IPS-15b (cell line): ENCODE measurements around the gene MUS81.
"Not testable (repeated sequence)": the region's sequence is repeated elsewhere in the genome, so short reads cannot be mapped to it uniquely, and the experiment has no call there.

Experiments used
- H3K27me3 ChIP-seq: one replicate; pipeline ENCODE4 v1.6.1; 2013; ENCODE audit warnings: low read length; ENCODE audit not compliant: control insufficient read depth, insufficient read depth
- H3K36me3 ChIP-seq: one replicate; pipeline ENCODE4 v1.6.1; 2013; ENCODE audit warnings: low read length; ENCODE audit not compliant: control insufficient read depth, insufficient read depth
- H3K4me1 ChIP-seq: one replicate; pipeline ENCODE4 v1.6.1; 2013; ENCODE audit warnings: mild to moderate bottlenecking, low read length; ENCODE audit not compliant: control insufficient read depth, insufficient read depth
- H3K4me3 ChIP-seq: one replicate; pipeline ENCODE4 v1.5.1; 2013; ENCODE audit warnings: low read depth, low read length
- H3K9ac ChIP-seq: one replicate; pipeline ENCODE4 v1.6.1; 2013; ENCODE audit warnings: low read depth, mild to moderate bottlenecking, low read length
- H3K9me3 ChIP-seq: one replicate; pipeline ENCODE4 v1.6.1; 2013; ENCODE audit warnings: mild to moderate bottlenecking, low read length; ENCODE audit not compliant: control insufficient read depth, insufficient read depth

The MUS81 gene

DNA sequence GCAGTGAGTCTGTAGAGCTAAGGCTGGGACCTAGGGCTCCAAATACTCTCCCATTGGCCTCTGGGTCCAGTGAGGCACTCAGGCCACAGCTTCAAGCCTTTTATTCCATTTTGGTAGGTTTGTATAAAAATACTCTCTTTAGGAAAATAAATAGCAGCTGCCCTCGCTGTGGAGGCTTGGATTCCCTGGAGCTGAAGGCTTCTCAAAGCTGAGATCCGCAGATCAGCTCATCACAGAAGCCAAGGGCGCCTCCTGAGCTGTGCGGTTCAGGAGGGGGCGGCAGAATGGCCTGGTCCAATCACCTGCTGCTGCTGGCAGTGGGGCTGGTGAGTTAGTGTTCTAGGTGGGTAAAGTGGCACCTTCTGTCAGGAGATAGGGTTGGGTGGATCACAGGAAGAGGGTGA, 31.9 kb downstream of the MUS81 start:
- not testable (repeated sequence) for H3K9ac ChIP-seq, H3K9me3 ChIP-seq, H3K4me1 ChIP-seq, H3K36me3 ChIP-seq
- Histone ChIP-seq H3K4me3 (peak overlapping the region; percentile 75), H3K27me3 (peaks cover 25% of the 10 kb centered on the region)

DNA sequence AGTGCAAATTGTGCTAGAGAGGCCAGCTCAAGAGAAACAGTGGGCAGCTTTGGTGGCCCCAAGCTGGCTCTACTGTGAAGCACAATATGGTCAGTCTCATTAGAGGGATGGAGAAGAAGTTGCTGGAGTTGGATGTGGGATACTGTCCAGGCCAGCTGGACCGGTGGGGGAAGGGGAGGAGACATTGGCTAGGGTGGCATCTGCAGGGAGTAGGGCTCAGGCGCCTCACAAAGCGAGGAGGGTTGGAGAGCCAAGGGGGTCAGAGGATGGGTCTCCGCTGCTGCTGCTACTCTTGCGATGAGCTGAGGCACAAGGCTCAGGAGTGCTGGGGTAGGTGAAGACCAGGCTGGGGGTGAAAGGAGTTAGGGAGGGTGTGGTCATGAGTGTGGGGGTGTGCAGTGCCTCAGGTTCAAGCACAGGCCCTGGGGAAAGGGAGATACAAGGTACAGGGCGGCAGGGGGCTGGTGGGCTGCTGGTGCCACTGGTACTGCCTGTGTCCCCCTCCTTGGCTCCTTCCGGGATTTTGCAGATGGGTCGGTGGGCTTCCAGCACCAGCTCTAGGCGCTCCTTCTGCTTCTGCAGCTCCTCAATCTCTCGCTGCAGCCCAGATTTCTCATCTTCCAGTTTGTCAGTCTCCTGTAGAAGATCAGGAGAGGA, 32.6 kb downstream of the MUS81 start:
- no peak overlapping the region for H3K4me3 ChIP-seq
- H3K9ac ChIP-seq, result no peak overlapping the region
- H3K36me3 ChIP-seq, result no peaks in the 10 kb centered on the region
- H3K27me3 ChIP-seq, result peaks cover 25% of the 10 kb centered on the region
- no peaks in the 10 kb centered on the region for H3K9me3 ChIP-seq
- peaks cover 10% of the 10 kb centered on the region for H3K4me1 ChIP-seq

DNA sequence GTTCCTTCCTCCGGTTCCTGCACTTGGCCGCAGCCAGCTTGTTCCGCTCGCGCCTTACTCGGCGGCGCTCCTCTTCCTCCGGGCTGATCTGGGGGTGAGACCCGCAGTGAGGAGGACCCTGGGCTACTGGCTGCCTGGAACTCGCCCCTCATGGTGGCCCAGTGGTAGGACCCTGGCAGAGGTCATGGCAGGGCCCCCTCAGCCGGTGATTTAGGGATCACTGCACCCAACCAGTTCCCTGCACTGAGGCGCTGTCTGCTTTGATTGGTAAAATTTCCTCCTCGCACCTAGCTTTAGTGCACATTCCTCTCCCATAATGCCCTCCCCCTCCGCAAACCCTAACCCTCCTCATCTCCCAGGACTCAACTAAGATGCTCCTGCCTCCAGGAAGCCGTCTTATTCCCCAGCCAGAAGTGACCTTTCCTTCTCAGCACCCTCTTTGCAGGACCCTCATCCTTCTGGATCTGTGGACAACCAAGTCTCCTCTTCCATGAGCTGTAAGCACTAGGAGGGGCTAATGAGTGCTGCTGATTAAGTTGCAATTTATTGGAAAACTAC, 33.9 kb downstream of the MUS81 start:
- Histone ChIP-seq H3K36me3 (no peaks in the 10 kb centered on the region), H3K27me3 (peaks cover 35% of the 10 kb centered on the region), H3K9me3 (no peaks in the 10 kb centered on the region), H3K4me1 (peaks cover 8% of the 10 kb centered on the region), H3K4me3 (no peak overlapping the region), H3K9ac (no peak overlapping the region)

DNA sequence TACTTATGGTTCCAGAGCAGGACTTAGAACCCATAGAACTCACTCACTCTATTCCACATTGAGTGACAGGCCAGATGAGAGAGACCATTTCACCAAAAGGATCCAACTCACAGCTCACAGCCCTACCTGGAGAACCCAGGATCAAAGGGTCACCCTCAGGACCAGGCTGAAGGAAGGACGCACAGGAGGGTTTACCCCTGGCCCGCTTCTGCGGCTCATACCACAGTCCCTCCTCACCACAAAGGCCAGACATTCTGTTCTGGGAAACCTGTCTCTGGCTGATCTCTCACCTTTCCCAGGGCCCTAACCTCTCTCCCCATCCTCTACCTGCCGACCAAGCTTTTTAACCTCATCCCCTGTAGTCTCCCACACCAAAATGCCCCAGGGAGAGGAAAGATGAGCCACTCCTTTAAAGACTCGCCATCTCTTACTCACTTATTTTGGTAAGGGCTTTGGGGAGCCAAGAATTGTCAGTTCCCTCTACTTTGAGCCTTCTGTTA, 35.3 kb downstream of the MUS81 start:
- H3K9ac ChIP-seq, result no peak overlapping the region
- peaks cover 30% of the 10 kb centered on the region for H3K27me3 ChIP-seq
- H3K4me3 ChIP-seq, result no peak overlapping the region
- no peaks in the 10 kb centered on the region for H3K9me3 ChIP-seq
- no peaks in the 10 kb centered on the region for H3K36me3 ChIP-seq
- H3K4me1 ChIP-seq, result peaks cover 3% of the 10 kb centered on the region

DNA sequence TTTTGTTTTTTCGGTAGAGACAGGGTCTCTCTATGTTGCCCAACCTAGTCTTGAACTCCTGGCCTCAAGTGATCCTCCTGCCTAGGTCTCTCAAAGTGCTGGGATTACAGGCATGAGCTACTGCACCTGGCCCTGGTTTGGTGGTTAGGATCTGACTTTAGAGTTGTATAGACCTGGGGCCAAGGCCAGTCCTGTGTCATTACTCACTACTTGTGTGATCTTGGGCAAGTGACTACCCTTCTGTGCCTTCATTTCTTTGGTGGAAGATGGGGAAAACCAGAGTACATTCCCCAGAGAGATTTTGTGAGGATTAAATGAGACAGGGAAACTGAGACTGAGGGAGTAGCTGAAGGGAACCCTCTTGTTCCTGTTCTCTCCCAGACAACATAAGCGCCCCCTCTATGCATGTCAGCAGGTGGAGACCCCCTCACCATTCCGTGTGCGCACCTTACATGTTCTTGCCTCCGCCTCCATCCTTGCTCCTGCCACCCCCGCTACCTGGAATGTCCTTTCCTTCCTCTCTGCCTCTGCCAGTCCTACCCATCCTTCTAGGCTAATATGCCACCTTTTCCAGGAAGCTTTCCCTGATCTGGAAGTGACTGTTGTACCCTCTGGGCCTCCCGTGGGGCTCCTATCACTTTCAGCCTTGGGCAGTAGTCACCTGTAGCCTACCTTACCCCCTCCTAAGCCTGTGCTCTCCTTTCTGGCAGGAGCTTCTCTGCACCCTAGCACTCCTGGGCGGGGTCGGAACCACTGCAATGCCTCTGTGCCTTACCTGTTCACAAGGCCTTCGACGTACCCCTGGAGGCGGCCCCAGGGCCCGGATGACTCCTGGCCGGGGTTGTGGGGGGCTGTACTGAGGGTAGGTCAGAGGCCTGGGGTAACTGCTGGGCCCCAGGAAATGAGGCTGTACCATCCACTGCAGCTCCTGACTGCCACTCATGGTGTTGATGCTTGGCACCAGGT, 36.1 kb downstream of the MUS81 start:
- H3K4me3 ChIP-seq, result no peak overlapping the region
- H3K9me3 ChIP-seq, result no peaks in the 10 kb centered on the region
- H3K9ac ChIP-seq, result no peak overlapping the region
- no peaks in the 10 kb centered on the region for H3K36me3 ChIP-seq
- peaks cover 36% of the 10 kb centered on the region for H3K27me3 ChIP-seq
- H3K4me1 ChIP-seq, result peaks cover 5% of the 10 kb centered on the region

DNA sequence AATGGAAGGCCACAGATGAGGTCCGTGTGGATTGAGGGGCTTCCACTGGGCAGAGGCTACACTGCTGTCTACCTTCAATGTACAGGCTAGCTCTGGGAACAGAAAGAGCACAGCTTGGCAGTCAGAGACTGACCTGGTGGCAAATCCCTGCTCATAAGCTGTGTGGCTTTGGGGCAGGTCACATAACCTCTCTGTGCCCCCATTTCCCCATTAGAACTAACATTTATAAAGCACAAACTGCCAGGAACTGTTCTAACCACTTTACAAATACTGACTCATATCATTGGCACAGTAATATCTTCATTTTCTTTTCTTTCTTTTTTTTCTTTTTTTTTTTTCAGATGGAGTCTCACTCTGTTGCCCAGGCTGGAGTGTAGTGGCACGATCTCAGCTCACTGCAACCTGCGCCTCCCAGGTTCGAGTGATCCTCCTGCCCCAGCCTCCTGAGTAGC, 36.8 kb downstream of the MUS81 start:
- H3K4me3 ChIP-seq, result no peak overlapping the region

DNA sequence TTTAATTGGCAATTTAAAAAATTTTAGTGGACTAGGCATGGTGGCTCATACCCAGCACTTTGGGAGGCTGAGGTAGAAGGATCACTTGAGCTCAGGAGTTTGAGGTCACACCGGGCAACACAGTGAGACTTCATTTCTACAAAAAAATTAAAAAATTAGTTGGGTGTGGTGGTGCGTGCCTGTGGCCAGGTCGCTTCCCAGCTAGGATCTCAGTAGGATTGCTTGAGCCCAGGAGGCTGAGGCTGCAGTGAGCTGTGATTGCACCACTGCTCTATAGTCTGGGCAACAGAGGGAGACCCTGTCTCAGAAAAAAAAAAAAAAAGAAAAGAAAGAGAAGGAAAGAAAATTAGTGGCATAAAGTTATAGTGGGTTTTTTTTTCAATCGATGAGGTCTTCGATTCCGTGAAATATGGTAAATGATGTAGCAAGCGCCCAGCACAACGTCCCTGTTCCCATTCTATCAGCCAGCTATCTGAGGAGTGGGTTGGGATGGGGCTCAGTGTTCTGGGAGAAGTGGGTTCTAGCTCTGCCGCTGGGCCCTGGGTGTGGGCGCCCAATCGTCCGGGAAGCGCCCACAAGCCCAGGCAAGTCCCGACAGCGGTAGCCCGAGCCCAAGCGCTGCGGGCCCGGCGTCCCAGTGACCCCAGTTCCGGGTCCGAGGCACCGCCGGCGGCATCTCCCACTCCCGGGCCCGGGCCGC, 38.6 kb downstream of the MUS81 start:
- H3K4me1 ChIP-seq, result peaks cover 6% of the 10 kb centered on the region
- no peaks in the 10 kb centered on the region for H3K36me3 ChIP-seq
- H3K4me3 ChIP-seq, result peak overlapping the region; percentile 74
- H3K9me3 ChIP-seq, result no peaks in the 10 kb centered on the region
- peaks cover 52% of the 10 kb centered on the region for H3K27me3 ChIP-seq
- no peak overlapping the region for H3K9ac ChIP-seq

More for the DNA sequence above, 36.8 kb downstream of the MUS81 start:
- Histone ChIP-seq H3K9ac (no peak overlapping the region), H3K9me3 (no peaks in the 10 kb centered on the region), H3K36me3 (no peaks in the 10 kb centered on the region), H3K4me1 (peaks cover 3% of the 10 kb centered on the region), H3K27me3 (peaks cover 36% of the 10 kb centered on the region)

DNA sequence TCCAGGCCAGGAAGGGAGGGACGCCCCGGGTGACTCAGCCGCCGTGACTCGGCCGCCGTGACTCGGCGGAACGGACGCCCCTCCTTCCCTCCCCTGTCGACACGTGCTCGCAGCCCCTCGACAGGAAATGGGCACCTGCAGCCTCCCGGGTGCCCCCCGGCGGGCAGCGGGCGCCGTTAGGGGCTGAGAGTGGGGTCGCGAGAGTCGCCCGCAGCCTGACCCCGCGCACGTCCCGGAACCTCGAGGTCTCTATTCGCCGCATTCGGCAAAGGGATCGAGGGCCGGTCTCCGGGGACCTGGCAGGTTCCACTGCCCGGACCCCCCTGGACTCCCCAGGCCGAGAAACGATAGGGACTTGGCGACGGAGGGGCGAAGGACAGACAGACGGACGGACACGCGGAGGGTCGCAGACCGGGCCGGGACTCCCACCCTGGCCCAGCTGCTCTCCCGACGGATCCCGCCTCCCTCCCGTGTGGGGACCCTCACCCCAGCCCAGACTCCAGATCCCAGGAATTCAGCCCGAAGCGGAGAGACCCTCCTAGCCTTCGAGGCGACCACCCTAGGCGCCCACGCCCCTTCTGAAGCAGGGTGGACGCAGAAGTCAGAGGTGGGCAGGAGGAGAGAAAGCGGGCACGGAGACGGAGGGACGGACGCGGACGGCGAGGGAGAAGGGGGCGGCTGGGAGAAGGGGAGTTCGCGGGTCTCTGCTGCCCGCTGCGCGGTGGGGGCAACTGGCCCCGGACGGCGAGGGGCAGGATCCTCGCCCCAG, 39.3 kb downstream of the MUS81 start:
- Histone ChIP-seq H3K9ac (peak overlapping the region; percentile 47), H3K4me1 (peaks cover 6% of the 10 kb centered on the region), H3K27me3 (peaks cover 54% of the 10 kb centered on the region), H3K4me3 (peak overlapping the region; percentile 74), H3K9me3 (no peaks in the 10 kb centered on the region), H3K36me3 (no peaks in the 10 kb centered on the region)

DNA sequence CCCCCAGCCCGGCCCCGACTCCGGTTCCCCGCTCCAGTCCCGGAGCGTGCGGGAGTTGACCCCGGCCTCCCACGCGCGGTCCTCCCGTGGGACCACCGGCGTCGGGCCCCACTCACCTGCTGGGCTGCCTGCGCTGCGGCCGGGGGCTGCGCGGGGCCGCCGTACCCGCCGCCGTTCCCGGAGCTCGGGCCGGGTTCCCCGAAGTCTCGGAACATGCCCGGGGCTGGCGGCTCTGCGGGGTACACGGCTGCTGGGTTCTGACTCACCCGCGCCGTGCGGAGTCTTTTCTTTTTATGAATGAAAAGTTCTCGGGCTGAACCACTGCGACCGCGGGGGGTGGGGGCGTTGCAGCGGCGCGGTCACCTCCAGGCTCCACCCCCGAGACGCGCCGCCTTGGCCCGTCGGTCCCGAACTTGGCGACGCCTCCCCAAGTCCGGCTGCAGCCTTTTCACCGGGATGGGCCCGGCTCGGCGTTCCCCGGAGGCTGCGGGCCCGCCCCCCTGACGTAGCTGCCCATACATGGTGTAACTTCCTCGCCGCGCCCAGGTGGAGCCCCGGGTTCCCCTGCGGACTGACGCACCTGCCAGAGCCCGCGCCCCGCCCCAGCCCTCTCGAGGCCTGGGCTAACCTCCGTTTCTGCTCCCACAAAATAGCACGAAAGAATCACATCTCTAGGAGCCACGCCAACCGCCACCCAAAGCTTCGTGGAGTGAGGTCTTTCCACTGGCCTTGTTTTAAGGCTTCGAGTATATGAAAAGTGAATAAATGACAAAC, 40.1 kb downstream of the MUS81 start, which contains the start of gene FOSL1:
Gene FOSL1, minus strand, starts transcription at position 264 of the 774 bp plus-strand sequence. Its CDS starts 49 bp downstream, at position 215.
- Histone ChIP-seq H3K36me3 (no peaks in the 10 kb centered on the region), H3K9me3 (no peaks in the 10 kb centered on the region), H3K9ac (peak within 1 kb of the TSS; percentile 47), H3K27me3 (peaks cover 56% of the 10 kb centered on the region), H3K4me1 (peaks cover 6% of the 10 kb centered on the region), H3K4me3 (peak within 1 kb of the TSS; percentile 74)

DNA sequence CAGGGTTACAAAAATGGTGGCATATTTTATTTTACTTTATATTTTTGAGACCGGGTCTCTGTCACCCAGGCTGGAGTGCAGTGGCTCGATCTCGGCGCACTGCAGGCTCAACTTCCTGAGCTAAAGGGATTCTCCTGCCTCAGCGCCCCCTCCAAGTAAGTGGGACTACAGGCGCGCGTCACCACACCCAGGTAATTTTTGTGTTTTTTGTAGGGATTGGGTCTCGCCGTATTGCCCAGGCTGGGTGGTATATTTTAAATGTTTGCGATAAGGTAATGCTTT, 40.6 kb downstream of the MUS81 start:
- no peaks in the 10 kb centered on the region for H3K36me3 ChIP-seq
- H3K4me3 ChIP-seq, result peak overlapping the region; percentile 30
- peaks cover 6% of the 10 kb centered on the region for H3K4me1 ChIP-seq
- H3K27me3 ChIP-seq, result peaks cover 55% of the 10 kb centered on the region
- H3K9ac ChIP-seq, result no peak overlapping the region
- H3K9me3 ChIP-seq, result no peaks in the 10 kb centered on the region
